Measurements from ENCODE around the gene PAQR3. TPM values are rescaled to one million over a fixed set of nuclear protein-coding genes. Genes with fewer than 3 reads are reported as not detected.

PAQR3 gene
- total and polyA plus RNA-seq, 9 of the 15 experiments (the other 6 are each of a cell fraction or from before 2014, with no cell fraction given): 10.7 to 77.1 (median 31.6) TPM

- TF ChIP-seq SFPQ (IDR thresholded peaks at IDR 0.05; ENCODE audit: low read depth, low read length) (no peak), NFE2L1 (tag; IDR thresholded peaks at IDR 0.05; ENCODE audit: borderline replicate concordance, low read depth) (no peak), BHLHE40 (IDR thresholded peaks at IDR 0.05; ENCODE audit: low read length) (peak; percentile 55), HMBOX1 (IDR thresholded peaks at IDR 0.05) (no peak), ETV1 (tag; conservative IDR thresholded peaks at IDR 0.05; ENCODE audit: low read depth) (no peak), TAF1 (IDR thresholded peaks at IDR 0.05; ENCODE audit: control insufficient read depth, extremely low read depth, insufficient read depth, low read length, severe bottlenecking) (peak; percentile 77), ETS2 (tag; IDR thresholded peaks at IDR 0.05; ENCODE audit: borderline replicate concordance, poor library complexity, severe bottlenecking) (no peak), PCBP1 (IDR thresholded peaks at IDR 0.05; ENCODE audit: low read depth, low read length, poor library complexity, severe bottlenecking) (peak; percentile 49), CEBPB (tag; IDR thresholded peaks at IDR 0.05) (no peak), FIP1L1 (IDR thresholded peaks at IDR 0.05; ENCODE audit: low read depth, low read length, poor library complexity, severe bottlenecking) (no peak), ZNF445 (CRISPR knock-in tag; IDR thresholded peaks at IDR 0.05; ENCODE audit: low read depth) (no peak), RFX7 (CRISPR knock-in tag; IDR thresholded peaks at IDR 0.05) (no peak), TCFL5 (CRISPR knock-in tag; conservative IDR thresholded peaks at IDR 0.05) (no peak), CHD4 (IDR thresholded peaks at IDR 0.05; ENCODE audit: insufficient read depth, insufficient replicate concordance, low read depth, low read length, poor library complexity, severe bottlenecking) (no peak), ZBTB9 (CRISPR knock-in tag; IDR thresholded peaks at IDR 0.05) (peak; percentile 77; the same call in 1 of the 2 replicates), PBX2 (CRISPR knock-in tag; IDR thresholded peaks at IDR 0.05; ENCODE audit: low read depth) (no peak), PBX2 (tag; conservative IDR thresholded peaks at IDR 0.05; ENCODE audit: low read depth) (no peak), ZNF583 (CRISPR knock-in tag; IDR thresholded peaks at IDR 0.05) (0 out of 2 replicates have a peak, but pooled peaks have one; percentile 17), CBX2 (IDR thresholded peaks at IDR 0.05; ENCODE audit: insufficient read depth, low read length, poor library complexity, severe bottlenecking) (no peak)
Measured at GRCh38 chr4:78938868-78939666, at the start of gene PAQR3 (continued).

Data from K562 (cell line).